A549 (cell line): ENCODE measurements around the gene ANKRD29. TPM values are rescaled to one million over a fixed set of nuclear protein-coding genes. Genes with fewer than 3 reads are reported as not detected.

Source experiments
- ATAC-seq, 2 experiments: fragments of 200-7000 bp in 1 of 2; fragments of >200 bp in 1 of 2; cut with Nextera tagmentation in 1 of 2; cut with Tn5 transposase in 1 of 2; 3 replicates each; pipeline versions ENCODE4 v1.8.0 to v1.9.1; 2018 to 2020; ENCODE audit warnings: mild to moderate bottlenecking in 1 of 2, moderate library complexity in 1 of 2
- CTCF ChIA-PET: fragments of 300-600 bp; sonication (Branson Sonifier 250); formaldehyde crosslinking; extraction: SDS; loops from one replicate; lab custom pipeline; 2021; ENCODE audit warnings: antibody characterized with exemption, inconsistent platforms; lab: Yijun Ruan, JAX
- POLR2A ChIA-PET: fragments of 350-600 bp; formaldehyde crosslinking; extraction: SDS; loops from one replicate; lab custom pipeline; 2021; ENCODE audit warnings: antibody characterized with exemption, inconsistent platforms; lab: Yijun Ruan, JAX
- DNase-seq, 2 experiments: peaks; one replicate each; pipeline versions ENCODE4 v3.0.0 to v3.0.0-alpha.2; 2011 to 2016; ENCODE audit warnings: low read depth in 1 of 2, low spot score in 1 of 2
- FAIRE-seq: peaks from 2 replicates; lab custom pipeline; 2011; peaks lifted over from hg19 to GRCh38; lab: Jason Lieb, UNC
- H3K27ac ChIP-seq, 2 experiments: fragments of >200 bp; sonication (Bioruptor Twin); formaldehyde crosslinking; 3 replicates each; pipeline ENCODE4 v1.5.1; 2016 to 2017
- H3K4me1 ChIP-seq: fragments of >200 bp; sonication (Bioruptor Twin); formaldehyde crosslinking; 3 replicates; pipeline ENCODE4 v1.6.1; 2016
- H3K4me2 ChIP-seq: fragments of >200 bp; sonication (Bioruptor Twin); formaldehyde crosslinking; 3 replicates; pipeline ENCODE4 v1.6.1; 2016
- H3K4me3 ChIP-seq: fragments of >200 bp; sonication (Bioruptor Twin); formaldehyde crosslinking; 3 replicates; pipeline ENCODE4 v1.5.1; 2016
- H3K9me3 ChIP-seq: fragments of >200 bp; sonication (Bioruptor Twin); formaldehyde crosslinking; 3 replicates; pipeline ENCODE4 v1.6.1; 2016
- CBX2 ChIP-seq: fragments of 200-600 bp; sonication (generic); IDR thresholded peaks from 2 replicates; pipeline ENCODE4 v1.6.1; 2016; ENCODE audit warnings: low read depth, mild to moderate bottlenecking, borderline replicate concordance
- CHD4 ChIP-seq: fragments of 200-600 bp; sonication (generic); IDR thresholded peaks from 2 replicates; pipeline ENCODE4 v1.6.1; 2016; ENCODE audit warnings: antibody characterized with exemption, mild to moderate bottlenecking, borderline replicate concordance
- EHMT2 ChIP-seq: fragments of 200-600 bp; sonication (generic); IDR thresholded peaks from 2 replicates; pipeline ENCODE4 v1.6.1; 2016; ENCODE audit warnings: antibody characterized with exemption, low read depth, mild to moderate bottlenecking, moderate library complexity
- ESRRA ChIP-seq: fragments of 150-350 bp; IDR thresholded peaks from 2 replicates; pipeline ENCODE4 v1.6.1; 2014; ENCODE audit warnings: mild to moderate bottlenecking, low read length, borderline replicate concordance
- FOXS1 ChIP-seq: fragments of 250-450 bp; sonication (Bioruptor Pico); IDR thresholded peaks from 2 replicates; pipeline ENCODE4 v1.5.0; 2020; ENCODE audit warnings: mild to moderate bottlenecking, moderate library complexity
- HOXB13 ChIP-seq: fragments of 250-450 bp; sonication (Bioruptor Pico); IDR thresholded peaks from 2 replicates; pipeline ENCODE4 v1.5.0; 2020; ENCODE audit warnings: low read depth, mild to moderate bottlenecking, moderate library complexity
- MAZ ChIP-seq: fragments of 150-350 bp; IDR thresholded peaks from 2 replicates; pipeline ENCODE4 v1.6.1; 2014; ENCODE audit warnings: antibody characterized with exemption, low read depth, low read length, borderline replicate concordance
- MYC ChIP-seq: IDR thresholded peaks from 2 replicates; pipeline ENCODE4 v1.6.1; 2012; ENCODE audit warnings: mild to moderate bottlenecking, inconsistent platforms, low read length, improper control_type of control experiment, borderline replicate concordance
- PHF8 ChIP-seq: fragments of 200-600 bp; sonication (generic); IDR thresholded peaks from 2 replicates; pipeline ENCODE4 v1.6.1; 2016; ENCODE audit warnings: low read depth, mild to moderate bottlenecking, antibody characterized with exemption, moderate library complexity, borderline replicate concordance
- RNF2 ChIP-seq: fragments of 200-600 bp; sonication (generic); IDR thresholded peaks from 2 replicates; pipeline ENCODE4 v1.6.1; 2016; ENCODE audit warnings: low read depth, mild to moderate bottlenecking, antibody characterized with exemption, moderate library complexity, borderline replicate concordance
- SMC3 ChIP-seq: fragments of >200 bp; sonication (Bioruptor Twin); formaldehyde crosslinking; IDR thresholded peaks from 3 replicates; pipeline ENCODE4 v1.6.1; 2018; ENCODE audit warnings: inconsistent platforms
- ZNF302 ChIP-seq: fragments of 250-450 bp; sonication (Bioruptor Pico); IDR thresholded peaks from 2 replicates; pipeline ENCODE4 v1.9.0; 2021; ENCODE audit warnings: inconsistent platforms, mild to moderate bottlenecking, moderate library complexity
- WGBS: methylation state at CpG from one replicate; pipeline ENCODE4 v1.1.6; 2017; ENCODE audit errors: missing lambda C conversion rate; 5-methylcytosine and 5-hydroxymethylcytosine counted together
- polyA plus RNA-seq, 4 experiments: library from polyadenylated mRNA; depleted of rRNA in 3 of 4; stranded (reverse); fragments of >200 nt; fragmentation: RNase III in 1 of 4; extraction: RNeasy Plus Mini Kit Qiagen cat#74134 plus additional on column Dnase treatment in 1 of 4; gene quantifications; 2 replicates in 3 of 4; 3 replicates in 1 of 4; pipeline ENCODE4 v1.2.3, GENCODE V29; 2011 to 2017
- TF ChIP-seq, protein P1 (sequence below): fragments of >200 bp; sonication (Bioruptor Twin); formaldehyde crosslinking; IDR thresholded peaks from 3 replicates; pipeline ENCODE4 v1.6.1; 2016
- TF ChIP-seq, protein P2 (sequence below): fragments of 200-600 bp; sonication (generic); IDR thresholded peaks from 2 replicates; pipeline ENCODE4 v1.6.1; 2016; ENCODE audit warnings: antibody characterized with exemption, mild to moderate bottlenecking, moderate library complexity

Gene ANKRD29
- polyA plus RNA-seq, 2 of the 4 experiments (the other 2 are of a cell fraction): 12.4 to 25.4 TPM

DNA sequence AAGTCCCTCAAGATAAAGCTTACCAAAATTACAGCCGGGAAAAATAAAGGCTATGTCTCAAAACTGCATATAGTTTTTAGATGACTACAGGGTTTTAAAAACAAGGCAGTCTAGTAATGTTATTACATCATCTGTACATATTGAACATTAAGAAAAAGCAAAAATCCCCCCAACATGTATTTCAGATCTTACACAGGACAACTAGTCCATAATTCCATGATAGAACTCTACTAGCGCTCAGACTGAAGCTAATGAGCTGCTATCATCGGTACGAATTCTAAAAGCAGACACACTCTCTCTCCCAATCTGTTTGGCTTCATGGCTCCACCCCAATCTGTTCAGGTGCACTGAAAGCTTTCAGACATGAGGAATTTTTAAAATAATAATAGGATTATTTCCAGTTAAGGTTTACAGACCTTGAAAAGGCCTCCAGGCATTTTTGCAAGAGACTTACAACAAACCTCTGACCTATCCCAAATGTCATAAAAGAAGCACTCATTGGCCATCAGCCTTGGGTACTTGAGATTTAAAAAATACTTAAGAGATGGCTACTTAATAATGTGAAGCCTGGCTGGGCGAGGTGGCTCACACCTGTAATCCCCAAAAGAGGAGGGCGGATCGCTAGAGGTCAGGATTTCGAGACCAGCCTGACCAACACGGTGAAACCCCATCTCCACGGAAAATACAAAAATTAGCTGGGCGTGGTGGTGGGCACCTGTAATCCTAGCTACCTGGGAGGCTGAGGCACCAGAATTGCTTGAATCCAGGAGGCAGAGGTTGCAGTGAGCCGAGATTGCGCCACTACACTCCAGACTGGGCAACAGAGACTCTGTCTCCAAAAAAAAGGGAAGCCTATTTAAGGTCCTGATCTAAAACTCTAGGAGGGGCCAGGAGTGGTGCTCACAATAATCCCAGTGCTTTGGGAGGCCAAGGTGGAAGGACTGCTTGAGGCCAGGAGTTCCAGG, 78.4 kb downstream of the ANKRD29 start:
- H3K4me2 ChIP-seq: peak overlapping the region; percentile 84
- WGBS: 92% methylated on average over 11 of the region's 13 CpGs
- ChIA-PET CTCF (interaction anchor here (1.9 to 2.8 kb wide), 2 partner anchors 29 to 119 kb away, joined by 5 to 11 read pairs; no protein-coding TSS in a partner anchor), POLR2A (no interaction called here)
- FAIRE-seq (no peak), DNase-seq (no peak), ATAC-seq (no peak)
- H3K9me3 ChIP-seq: no peaks in the 10 kb centered on the region
- peak overlapping the region; percentile 98 to 99; a peak in 4 of 6 replicates for H3K27ac ChIP-seq
- TF ChIP-seq, protein P1, sequence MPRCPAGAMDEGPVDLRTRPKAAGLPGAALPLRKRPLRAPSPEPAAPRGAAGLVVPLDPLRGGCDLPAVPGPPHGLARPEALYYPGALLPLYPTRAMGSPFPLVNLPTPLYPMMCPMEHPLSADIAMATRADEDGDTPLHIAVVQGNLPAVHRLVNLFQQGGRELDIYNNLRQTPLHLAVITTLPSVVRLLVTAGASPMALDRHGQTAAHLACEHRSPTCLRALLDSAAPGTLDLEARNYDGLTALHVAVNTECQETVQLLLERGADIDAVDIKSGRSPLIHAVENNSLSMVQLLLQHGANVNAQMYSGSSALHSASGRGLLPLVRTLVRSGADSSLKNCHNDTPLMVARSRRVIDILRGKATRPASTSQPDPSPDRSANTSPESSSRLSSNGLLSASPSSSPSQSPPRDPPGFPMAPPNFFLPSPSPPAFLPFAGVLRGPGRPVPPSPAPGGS: no peak
- TF ChIP-seq CHD4 (no peak), CBX2 (no peak), PHF8 (no peak), HOXB13 (CRISPR knock-in tag) (no peak), MAZ (no peak), ESRRA (no peak)
- H3K4me1 ChIP-seq: peaks cover 55% of the 10 kb centered on the region
- peak overlapping the region; percentile 93 for H3K4me3 ChIP-seq

DNA sequence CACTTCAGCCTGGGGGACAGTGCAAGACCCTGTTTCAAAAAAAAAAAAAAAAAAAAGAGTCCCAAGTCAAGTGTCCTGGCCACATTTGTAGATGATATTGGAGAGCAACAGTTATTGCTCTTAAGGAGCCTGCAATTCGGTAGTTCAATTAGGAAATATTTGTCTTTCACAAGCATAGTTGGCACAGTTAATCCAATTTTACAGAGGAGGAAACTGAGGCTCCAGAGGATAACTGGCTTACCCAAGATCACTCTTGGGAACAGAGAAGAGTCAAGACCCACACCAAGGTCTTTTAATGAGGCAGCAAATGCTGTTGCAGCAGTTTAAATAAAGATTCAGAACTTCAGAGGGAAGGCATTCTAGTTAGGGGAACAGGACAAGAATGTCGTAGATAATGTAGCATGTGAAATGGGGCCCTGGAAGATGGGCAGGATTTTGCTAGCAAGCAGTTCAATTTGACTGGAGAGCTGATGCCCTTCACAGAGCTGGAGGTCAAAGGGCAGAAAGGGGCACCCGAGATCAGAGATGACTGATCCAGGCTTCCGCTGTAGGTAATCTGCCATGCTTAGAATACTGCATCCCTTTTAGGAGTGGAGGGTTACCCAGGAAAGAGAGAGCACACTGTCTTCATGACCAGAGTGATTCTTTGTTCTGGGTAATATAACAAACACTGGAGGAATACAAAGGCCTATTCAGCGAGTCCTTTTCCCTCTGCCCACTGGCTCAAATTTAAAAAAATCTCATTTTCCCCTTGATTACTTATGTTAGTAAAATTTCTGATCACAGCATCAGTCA, 79.4 kb downstream of the ANKRD29 start:
- no peak for FAIRE-seq
- H3K4me3 ChIP-seq: 0 out of 3 replicates have a peak overlapping the region, but pooled peaks have one; percentile 4
- CTCF ChIA-PET: interaction anchor here (0.7 to 2.8 kb wide), 4 partner anchors 34 to 120 kb away, joined by 3 to 13 read pairs (median 8); no protein-coding TSS in a partner anchor

DNA sequence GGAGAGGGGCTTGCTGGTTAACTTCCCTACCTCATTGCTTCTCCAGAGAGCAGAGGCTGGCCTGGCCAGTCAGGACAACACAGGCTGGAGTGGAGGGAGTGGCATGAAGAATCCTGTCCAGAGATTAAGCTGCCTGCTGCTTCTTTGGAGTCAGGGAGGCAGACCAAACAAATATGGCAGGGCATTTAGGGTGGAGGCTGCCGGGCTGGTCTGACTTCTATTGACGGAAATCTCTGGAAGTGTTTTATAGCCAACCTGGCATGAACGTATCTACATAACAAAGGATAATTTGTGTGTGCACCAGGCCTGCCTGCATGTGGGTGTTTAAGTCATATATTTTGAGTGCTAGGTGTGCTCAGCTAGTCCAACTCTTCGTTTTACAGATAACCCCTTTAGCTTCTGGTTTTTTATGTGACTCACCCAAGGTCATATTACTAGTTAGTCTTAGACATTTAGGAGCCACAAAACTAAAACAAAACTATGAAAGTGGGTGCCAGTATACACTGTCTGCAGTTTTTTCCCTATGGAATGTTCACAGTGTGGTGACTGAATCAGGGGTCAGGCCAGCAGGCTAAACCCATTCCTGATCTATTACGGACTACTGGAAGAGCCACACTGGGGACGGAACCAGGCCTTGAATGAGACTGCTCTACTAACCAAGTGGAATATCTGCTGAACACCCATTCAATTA, 81.9 kb downstream of the ANKRD29 start:
- FAIRE-seq: no peak
- no peak; a peak in 1 of 6 replicates for ATAC-seq
- ChIA-PET CTCF (interaction anchor here (1.0 to 2.5 kb wide), 5 partner anchors 12 to 123 kb away, joined by 3 to 13 read pairs (median 5); no protein-coding TSS in a partner anchor), POLR2A (no interaction called here)
- no peak overlapping the region for H3K4me3 ChIP-seq
- TF ChIP-seq SMC3 (no peak), EHMT2 (no peak), RNF2 (no peak)
- TF ChIP-seq, protein P2, sequence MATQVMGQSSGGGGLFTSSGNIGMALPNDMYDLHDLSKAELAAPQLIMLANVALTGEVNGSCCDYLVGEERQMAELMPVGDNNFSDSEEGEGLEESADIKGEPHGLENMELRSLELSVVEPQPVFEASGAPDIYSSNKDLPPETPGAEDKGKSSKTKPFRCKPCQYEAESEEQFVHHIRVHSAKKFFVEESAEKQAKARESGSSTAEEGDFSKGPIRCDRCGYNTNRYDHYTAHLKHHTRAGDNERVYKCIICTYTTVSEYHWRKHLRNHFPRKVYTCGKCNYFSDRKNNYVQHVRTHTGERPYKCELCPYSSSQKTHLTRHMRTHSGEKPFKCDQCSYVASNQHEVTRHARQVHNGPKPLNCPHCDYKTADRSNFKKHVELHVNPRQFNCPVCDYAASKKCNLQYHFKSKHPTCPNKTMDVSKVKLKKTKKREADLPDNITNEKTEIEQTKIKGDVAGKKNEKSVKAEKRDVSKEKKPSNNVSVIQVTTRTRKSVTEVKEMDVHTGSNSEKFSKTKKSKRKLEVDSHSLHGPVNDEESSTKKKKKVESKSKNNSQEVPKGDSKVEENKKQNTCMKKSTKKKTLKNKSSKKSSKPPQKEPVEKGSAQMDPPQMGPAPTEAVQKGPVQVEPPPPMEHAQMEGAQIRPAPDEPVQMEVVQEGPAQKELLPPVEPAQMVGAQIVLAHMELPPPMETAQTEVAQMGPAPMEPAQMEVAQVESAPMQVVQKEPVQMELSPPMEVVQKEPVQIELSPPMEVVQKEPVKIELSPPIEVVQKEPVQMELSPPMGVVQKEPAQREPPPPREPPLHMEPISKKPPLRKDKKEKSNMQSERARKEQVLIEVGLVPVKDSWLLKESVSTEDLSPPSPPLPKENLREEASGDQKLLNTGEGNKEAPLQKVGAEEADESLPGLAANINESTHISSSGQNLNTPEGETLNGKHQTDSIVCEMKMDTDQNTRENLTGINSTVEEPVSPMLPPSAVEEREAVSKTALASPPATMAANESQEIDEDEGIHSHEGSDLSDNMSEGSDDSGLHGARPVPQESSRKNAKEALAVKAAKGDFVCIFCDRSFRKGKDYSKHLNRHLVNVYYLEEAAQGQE: no peak
- 88% methylated on average over 6 of the region's 6 CpGs for WGBS
- H3K27ac ChIP-seq: no peak overlapping the region
- DNase-seq: no peak
- H3K9me3 ChIP-seq: no peaks in the 10 kb centered on the region
- H3K4me2 ChIP-seq: no peak overlapping the region; the same call in 2 of the 3 replicates
- peaks cover 37% of the 10 kb centered on the region for H3K4me1 ChIP-seq

More for the DNA sequence above, 79.4 kb downstream of the ANKRD29 start:
- Histone ChIP-seq H3K4me2 (peak overlapping the region; percentile 84), H3K27ac (peak overlapping the region in 1 of 2 experiments; percentile 99; a peak in 3 of 6 replicates), H3K9me3 (no peaks in the 10 kb centered on the region)
- ATAC-seq: no peak
- no peak for DNase-seq
- TF ChIP-seq ZNF302 (CRISPR knock-in tag): no peak
- no peak for TF ChIP-seq FOXS1 (CRISPR knock-in tag)
- no peak for TF ChIP-seq MYC
- TF ChIP-seq CHD4: no peak
- TF ChIP-seq, all 56 proteins: peak for 0
- POLR2A ChIA-PET: interaction anchor here (0.6 kb wide), 1 partner anchor 54 kb away, joined by 4 read pairs; no protein-coding TSS in a partner anchor
- WGBS: 81% methylated on average over 5 of the region's 5 CpGs
- H3K4me1 ChIP-seq: peaks cover 45% of the 10 kb centered on the region
